Stimulated activated CD8-positive, alpha-beta memory T cell treated with anti-CD3 and anti-CD28 coated beads, Interleukin-7, amount 100 ng/mL, for 4 hours (primary cell): ENCODE results near the gene HIVEP3.

ENCODE experiments used
- DNase-seq, 2 donors: peaks; one replicate each; pipeline ENCODE4 v3.0.0-alpha.2; 2020; ENCODE audit warnings: low read depth in 2 of 2

The HIVEP3 gene

GRCh38 chr1:41500378-41500777, 418.3 kb downstream of the HIVEP3 start:
- DNase-seq: no peak

- no peak for DNase-seq
These were observed 419.1 kb downstream of the HIVEP3 start for GRCh38 chr1:41499591-41499990.

- DNase-seq: no peak
These were observed 419.9 kb downstream of the HIVEP3 start for GRCh38 chr1:41498804-41499203.

GRCh38 chr1:41498391-41498790, 420.3 kb downstream of the HIVEP3 start:
- no peak for DNase-seq

GRCh38 chr1:41497461-41498030, 421.2 kb downstream of the HIVEP3 start:
- no peak for DNase-seq

GRCh38 chr1:41497056-41497440, 421.7 kb downstream of the HIVEP3 start:
- no peak for DNase-seq

GRCh38 chr1:41496080-41497055, 422.4 kb downstream of the HIVEP3 start:
- peak in 1 of 2 donors; percentile 13 for DNase-seq

- DNase-seq: no peak
These were observed 423.3 kb downstream of the HIVEP3 start for GRCh38 chr1:41495210-41495948.

GRCh38 chr1:41494351-41495209, 424.1 kb downstream of the HIVEP3 start:
- DNase-seq: no peak

GRCh38 chr1:41493626-41494350, 424.9 kb downstream of the HIVEP3 start:
- DNase-seq: no peak

- no peak for DNase-seq
These were observed 425.6 kb downstream of the HIVEP3 start for GRCh38 chr1:41493117-41493536.

GRCh38 chr1:41492341-41492848, 426.3 kb downstream of the HIVEP3 start:
- DNase-seq: no peak

GRCh38 chr1:41490911-41491310, 427.8 kb downstream of the HIVEP3 start:
- no peak for DNase-seq

GRCh38 chr1:41489561-41489960, 429.2 kb downstream of the HIVEP3 start:
- no peak for DNase-seq

GRCh38 chr1:41488040-41488951, 430.4 kb downstream of the HIVEP3 start:
- no peak for DNase-seq

GRCh38 chr1:41487126-41488039, 431.3 kb downstream of the HIVEP3 start:
- no peak for DNase-seq

- no peak for DNase-seq
These were observed 432.2 kb downstream of the HIVEP3 start for GRCh38 chr1:41486371-41487125.

GRCh38 chr1:41486053-41486370, 432.7 kb downstream of the HIVEP3 start:
- DNase-seq: no peak
